ENCODE data around the gene SORCS3. TPM values are rescaled to one million over a fixed set of nuclear protein-coding genes. Genes with fewer than 3 reads are reported as not detected.

Gene SORCS3
- total and polyA plus RNA-seq, 2 of the 13 experiments (the other 11 are each of a cell fraction or from before 2014, with no cell fraction given): 0.07 TPM; not detected in 1

- peaks cover 52% of the 10 kb centered on the region for H3K9me3 ChIP-seq (ENCODE audit: low read length)
- FAIRE-seq (no peak), DNase-seq (ENCODE audit: low spot score) (no peak), ATAC-seq (no peak)
- H4K20me1 ChIP-seq (ENCODE audit: insufficient read depth, low read length): no peaks in the 10 kb centered on the region
- H3K4me3 ChIP-seq (replicated peaks in 1 of 3; ENCODE audit: insufficient read depth in 1 of 3, low read depth in 2 of 3, low read length in 3 of 3): no peak overlapping the region
- H3K4me1 ChIP-seq (ENCODE audit: insufficient read depth, low read length): no peaks in the 10 kb centered on the region
- ChIA-PET POLR2A (no interaction called here), CTCF (ENCODE audit: low intra/inter-chr PET ratio, low total read pairs) (no interaction called here)
- no peak overlapping the region for H2AFZ ChIP-seq (ENCODE audit: low read length)
- no peaks in the 10 kb centered on the region for H3K27me3 ChIP-seq (ENCODE audit: control insufficient read depth in 1 of 2, insufficient read depth in 2 of 2, low read length in 2 of 2)
- no peak overlapping the region for H3K9ac ChIP-seq (ENCODE audit: insufficient read depth, low read depth, low read length)
- H3K4me2 ChIP-seq (ENCODE audit: low read depth, low read length): no peak overlapping the region
- in situ Hi-C loops (cut with HindIII; ENCODE audit: extremely low pct_ligation_motif_present, low pct_unique_long_range_greater_than_20kb) (no loop called here), intact Hi-C loops (cut with micrococcal nuclease; ENCODE audit: unreplicated experiment) (no loop called here)
- no peaks in the 10 kb centered on the region for H3K79me2 ChIP-seq (ENCODE audit: insufficient read depth, low read length)
- BruUV-seq (replicated peaks): no TSS peak
- no peak overlapping the region for H3K27ac ChIP-seq (ENCODE audit: extremely low read length, insufficient read depth, low read length)
- WGBS (ENCODE audit: low lambda C conversion rate): 0% methylated on average over 1 of the region's 2 CpGs
- no peaks in the 10 kb centered on the region for H3K36me3 ChIP-seq (replicated peaks in 1 of 2; ENCODE audit: control insufficient read depth in 1 of 2, insufficient read depth in 2 of 2, low read length in 2 of 2)
- TF ChIP-seq TCF12 (IDR thresholded peaks at IDR 0.05) (no peak), TCF12 (CRISPR knock-in tag; IDR thresholded peaks at IDR 0.05) (no peak), IRF1 (CRISPR knock-in tag; IDR thresholded peaks at IDR 0.05; ENCODE audit: low read depth) (no peak), HNF1B (CRISPR knock-in tag; IDR thresholded peaks at IDR 0.05) (no peak), TRAFD1 (CRISPR knock-in tag; IDR thresholded peaks at IDR 0.05; ENCODE audit: borderline replicate concordance) (no peak), HNRNPK (IDR thresholded peaks at IDR 0.05; ENCODE audit: low read depth, low read length, poor library complexity, severe bottlenecking) (no peak), ZNF318 (CRISPR knock-in tag; IDR thresholded peaks at IDR 0.05) (no peak), RXRA (CRISPR knock-in tag; IDR thresholded peaks at IDR 0.05) (no peak), PLSCR1 (CRISPR knock-in tag; IDR thresholded peaks at IDR 0.05; ENCODE audit: borderline replicate concordance) (no peak), SIX4 (CRISPR knock-in tag; IDR thresholded peaks at IDR 0.05) (no peak)
These were observed 646.9 kb downstream of the SORCS3 start for GRCh38 chr10:105288026-105288425.

Measured in HepG2 (cell line).